Endothelial cell of umbilical vein (primary cell): ENCODE measurements around the gene PHC2.

Experiments used
- CTCF ChIP-seq, 2 donors: IDR thresholded peaks; 1 replicate in 1 of 2; 2 replicates in 1 of 2; pipeline ENCODE4 v1.5.1; 2011; ENCODE audit warnings: low read length in 2 of 2, mild to moderate bottlenecking in 2 of 2, moderate library complexity in 2 of 2, control low read depth in 1 of 2, inconsistent platforms in 1 of 2, low read depth in 1 of 2; ENCODE audit not compliant: insufficient read depth in 1 of 2; ENCODE audit errors: extremely low read depth in 1 of 2
- EZH2 ChIP-seq: IDR thresholded peaks from 2 replicates; pipeline ENCODE4 v1.6.1; 2012; ENCODE audit warnings: borderline replicate concordance, low read depth, mild to moderate bottlenecking, moderate library complexity, low read length, inconsistent platforms; ENCODE audit not compliant: severe bottlenecking
- FOS ChIP-seq: IDR thresholded peaks from 2 replicates; pipeline ENCODE4 v1.6.1; 2011; ENCODE audit warnings: mild to moderate bottlenecking, low read length, moderate library complexity, borderline replicate concordance; ENCODE audit not compliant: insufficient read depth
- GATA2 ChIP-seq: IDR thresholded peaks from 2 replicates; pipeline ENCODE4 v1.7.0; 2011; ENCODE audit warnings: low read depth, mild to moderate bottlenecking, moderate library complexity, mixed read lengths, low read length; ENCODE audit not compliant: insufficient read length, insufficient read depth
- MYC ChIP-seq: IDR thresholded peaks from one replicate; pipeline ENCODE4 v1.6.1; 2011; ENCODE audit warnings: mild to moderate bottlenecking, low read depth, low read length
- POLR2A ChIP-seq: IDR thresholded peaks from 2 replicates; pipeline ENCODE4 v1.6.1; 2012; ENCODE audit warnings: low read depth, mild to moderate bottlenecking, control low read depth, low read length
- POLR2AphosphoS5 ChIP-seq: IDR thresholded peaks from 2 replicates; pipeline ENCODE4 v1.6.1; 2012; ENCODE audit warnings: low read depth, mild to moderate bottlenecking, control low read depth, low read length, moderate library complexity; ENCODE audit not compliant: insufficient read depth
- TF ChIP-seq, protein P1 (sequence below): IDR thresholded peaks from 2 replicates; pipeline ENCODE4 v1.6.1; 2011; ENCODE audit not compliant: insufficient read depth, insufficient read length

DNA sequence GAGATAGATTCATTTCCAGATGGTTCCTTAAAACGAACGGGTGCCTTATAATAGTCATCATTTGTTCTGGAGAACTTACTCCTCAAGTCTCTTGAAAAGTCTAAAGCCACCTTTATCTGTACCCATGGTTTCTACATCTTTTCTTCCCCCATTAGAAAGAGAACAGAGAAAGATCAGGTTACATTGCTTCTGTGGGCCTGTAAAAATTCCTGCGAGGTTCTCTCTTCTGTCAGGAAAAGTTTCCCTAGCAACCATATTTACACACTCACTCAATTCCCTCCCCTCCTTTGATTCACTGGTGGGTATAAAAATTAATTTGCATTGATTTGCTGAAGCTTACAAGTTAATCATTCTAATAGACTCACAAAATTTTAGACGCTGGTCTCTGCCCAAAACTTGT lies 6.7 kb downstream of the PHC2 start:
- TF ChIP-seq EZH2 (no peak), CTCF (IDR thresholded peaks at IDR 0.05; ENCODE audit: extremely low read depth in 1 of 2, insufficient read depth in 1 of 2, low read depth in 1 of 2, low read length in 2 of 2) (no peak), POLR2A (no peak), MYC (no peak), POLR2AphosphoS5 (no peak), FOS (no peak), GATA2 (no peak)
- TF ChIP-seq, protein P1, sequence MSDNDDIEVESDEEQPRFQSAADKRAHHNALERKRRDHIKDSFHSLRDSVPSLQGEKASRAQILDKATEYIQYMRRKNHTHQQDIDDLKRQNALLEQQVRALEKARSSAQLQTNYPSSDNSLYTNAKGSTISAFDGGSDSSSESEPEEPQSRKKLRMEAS: no peak
